22Rv1 (cell line): ENCODE measurements around the gene UQCR10.

ENCODE experiments used
- CTCF ChIP-seq: fragments of 450-650 bp; IDR thresholded peaks from 2 replicates; pipeline ENCODE4 v1.5.1; 2017; ENCODE audit warnings: mild to moderate bottlenecking
- ZFX ChIP-seq: fragments of 450-650 bp; IDR thresholded peaks from 2 replicates; pipeline ENCODE4 v1.6.1; 2017; ENCODE audit warnings: antibody characterized with exemption, borderline replicate concordance

GRCh38 chr22:29723766-29724165 lies 43.4 kb upstream of the UQCR10 start:
- TF ChIP-seq CTCF (no peak), ZFX (no peak)
